K562 (cell line): Measurements from ENCODE around the gene LYSMD4.

Experiments
- CHD2 ChIP-seq: IDR thresholded peaks from 2 replicates; pipeline ENCODE4 v1.6.1; 2011; ENCODE audit warnings: low read depth, low read length
- CREB1 ChIP-seq, 2 experiments: sonication (generic) in 1 of 2; formaldehyde crosslinking in 1 of 2; IDR thresholded peaks; 2 replicates each; pipeline versions ENCODE4 v1.6.1 to v1.8.0; 2012 to 2022; ENCODE audit warnings: inconsistent platforms in 1 of 2, mild to moderate bottlenecking in 1 of 2, missing genetic modification reagents in 1 of 2, moderate library complexity in 1 of 2
- CTCF ChIP-seq, 3 experiments: IDR thresholded peaks in 2 of 3; conservative IDR thresholded peaks in 1 of 3; 2 replicates each; pipeline ENCODE4 v1.5.1; 2011 to 2012; ENCODE audit warnings: low read length in 3 of 3, mild to moderate bottlenecking in 3 of 3, control low read depth in 2 of 3, improper control_type of control experiment in 1 of 3, inconsistent platforms in 1 of 3, low read depth in 1 of 3, mixed read lengths in 1 of 3, moderate library complexity in 1 of 3; ENCODE audit not compliant: insufficient read depth in 2 of 3
- NFATC3 ChIP-seq: fragments of 450-650 bp; IDR thresholded peaks from 2 replicates; pipeline ENCODE4 v1.6.1; 2017; ENCODE audit warnings: mild to moderate bottlenecking
- RAD21 ChIP-seq, 2 experiments: fragments of 250-450 bp in 1 of 2; fragments of 450-650 bp in 1 of 2; sonication (Bioruptor Pico) in 1 of 2; formaldehyde crosslinking in 1 of 2; IDR thresholded peaks in 1 of 2; conservative IDR thresholded peaks in 1 of 2; 2 replicates each; pipeline versions ENCODE4 v1.4.0 to v1.8.0; 2020 to 2022; ENCODE audit warnings: mild to moderate bottlenecking in 2 of 2, moderate library complexity in 1 of 2

DNA sequence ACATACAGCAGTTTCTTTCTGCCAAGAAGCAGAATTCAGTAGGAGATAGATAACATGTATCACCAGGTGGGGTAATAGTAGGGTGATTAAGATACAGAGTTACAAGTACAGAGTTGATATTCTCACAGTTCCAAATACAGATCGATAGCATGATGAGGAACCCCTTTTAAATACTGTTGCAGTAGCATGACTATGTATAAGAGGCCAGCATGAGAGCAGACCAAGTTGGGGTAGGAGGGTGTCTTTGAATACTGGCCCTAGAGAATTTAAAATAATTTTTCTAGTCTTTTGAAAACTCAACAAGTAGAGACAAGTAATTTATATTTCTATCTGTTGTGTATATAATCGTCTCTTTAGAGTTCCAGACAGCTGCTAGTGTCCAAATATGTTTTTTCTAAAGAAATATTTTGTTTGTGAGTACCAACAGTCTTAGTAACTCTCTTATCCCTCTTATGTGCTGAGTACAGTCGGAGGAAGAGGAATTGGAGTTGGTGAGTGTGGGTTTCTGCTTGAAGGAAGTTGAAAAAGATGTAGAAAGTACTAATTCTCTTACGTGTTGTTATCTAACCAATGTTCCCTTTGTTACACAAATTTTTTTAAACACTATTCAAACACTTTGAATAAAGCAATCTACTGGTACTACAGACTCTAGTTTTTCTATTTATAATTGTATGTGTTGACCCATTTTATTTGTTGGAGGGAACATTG lies 30.2 kb downstream of the LYSMD4 start:
- TF ChIP-seq RAD21 (CRISPR knock-in tag; conservative IDR thresholded peaks at IDR 0.05 in 1 of 2, IDR thresholded peaks at IDR 0.05 in 1 of 2): no peak
- no peak for TF ChIP-seq CTCF (IDR thresholded peaks at IDR 0.05 in 2 of 3, conservative IDR thresholded peaks at IDR 0.05 in 1 of 3; ENCODE audit: insufficient read depth in 2 of 3, low read depth in 1 of 3, low read length in 3 of 3)
- TF ChIP-seq CREB1 (IDR thresholded peaks at IDR 0.05): no peak
- no peak for TF ChIP-seq CREB1 (CRISPR knock-in tag; IDR thresholded peaks at IDR 0.05)
- TF ChIP-seq CHD2: no peak
- TF ChIP-seq NFATC3: no peak
